Measurements from ENCODE around the gene EMP2. TPM values are rescaled to one million over a fixed set of nuclear protein-coding genes. Genes with fewer than 3 reads are reported as not detected.

EMP2 gene
- total RNA-seq, 1 experiment from 2014 or later = 61.8 TPM

DNA sequence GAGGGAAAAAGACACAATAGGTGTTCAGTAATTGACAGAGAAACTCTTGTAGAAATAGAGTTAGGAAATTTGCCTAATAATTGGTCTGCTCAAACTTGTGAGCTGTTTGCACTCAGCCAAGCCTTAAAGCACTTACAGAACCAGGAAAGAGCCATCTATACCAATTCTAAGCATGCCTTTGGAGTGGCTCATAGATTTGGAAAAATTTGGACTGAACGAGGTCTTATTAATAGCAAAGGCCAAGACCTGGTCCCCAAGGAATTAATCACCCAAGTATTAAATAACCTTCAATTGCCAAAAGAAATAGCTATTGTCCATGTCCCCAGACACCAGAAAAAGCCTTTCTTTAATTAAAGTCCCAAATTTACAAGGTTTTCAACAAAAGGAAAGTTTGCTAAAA lies 90.3 kb downstream of the EMP2 start:
- DNase-seq (ENCODE audit: low read depth) = no peak

DNA sequence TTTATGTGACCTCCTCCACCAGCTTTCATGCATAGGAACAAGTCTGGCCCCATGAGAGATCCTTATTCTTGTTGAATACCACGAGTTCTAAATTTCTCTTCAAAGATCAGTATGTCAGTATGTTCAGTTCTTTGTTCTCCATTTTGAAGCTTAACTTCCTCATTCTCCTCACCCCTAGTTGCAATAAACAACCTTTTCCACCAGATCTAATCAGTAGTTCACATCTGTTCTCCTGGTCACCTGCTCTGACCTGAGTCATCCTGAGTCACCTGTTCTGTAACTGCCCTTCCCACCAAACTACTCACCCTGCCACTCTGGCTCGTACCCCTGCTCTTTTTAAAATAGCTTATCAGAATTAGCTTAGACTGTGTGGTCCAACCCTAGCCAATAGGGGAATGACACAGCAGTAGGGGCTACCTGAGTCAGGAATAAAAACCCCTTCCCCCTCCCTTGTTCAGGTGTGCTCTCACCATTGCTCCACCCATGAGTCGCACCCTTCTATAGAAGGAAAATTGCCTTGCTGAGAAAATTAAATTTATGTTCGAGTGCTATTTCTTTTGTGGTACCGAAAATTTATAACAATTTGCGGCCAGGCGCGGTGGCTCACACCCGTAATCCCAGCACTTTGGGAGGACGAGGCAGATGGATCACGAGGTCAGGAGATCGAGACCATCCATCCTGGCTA lies 94.6 kb downstream of the EMP2 start:
- no peak for DNase-seq (ENCODE audit: low read depth)

DNA sequence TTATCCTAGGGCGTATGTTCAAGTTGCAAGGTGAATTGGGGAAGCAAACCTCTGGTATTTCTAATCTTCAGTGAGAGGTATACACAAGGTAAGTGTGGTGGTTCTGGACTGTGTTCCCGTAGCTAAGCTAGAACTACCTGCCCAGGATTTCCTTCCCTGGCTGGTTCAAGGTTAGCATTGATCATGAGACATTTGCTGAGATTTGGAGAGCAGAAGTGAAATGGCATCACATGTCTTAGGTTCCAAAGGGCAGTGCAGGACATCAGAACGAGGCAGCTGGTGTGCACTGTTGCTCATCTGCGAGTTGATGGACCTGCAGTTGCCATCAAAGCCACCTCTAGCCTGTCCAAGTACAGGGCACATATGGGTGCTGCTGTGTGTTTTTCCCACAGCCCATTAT lies 95.2 kb downstream of the EMP2 start:
- DNase-seq (ENCODE audit: low read depth) = no peak

DNA sequence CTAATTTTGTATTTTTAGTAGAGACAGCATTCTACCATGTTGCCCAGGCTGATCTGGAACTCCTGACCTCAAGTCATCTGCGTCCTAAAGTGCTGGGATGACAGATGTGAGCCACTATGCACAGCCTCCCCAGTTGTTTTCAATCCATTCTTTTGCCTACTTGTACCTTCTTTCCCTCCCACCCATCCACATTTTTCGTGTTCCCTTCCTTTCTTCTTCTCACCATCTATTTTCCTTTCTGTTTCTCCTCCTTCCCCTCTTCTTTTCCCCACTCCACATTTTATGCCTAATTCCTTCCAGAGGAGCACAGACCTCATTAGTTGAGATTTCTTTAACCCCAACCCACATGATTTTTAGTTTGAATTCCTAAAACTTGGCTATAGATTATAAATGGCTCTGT lies 100.2 kb downstream of the EMP2 start:
- DNase-seq (ENCODE audit: low read depth) = no peak

Other genes starting within 250 kb of the EMP2 start
- gene ATF7IP2, start 194.5 kb downstream of the EMP2 start, total RNA-seq (2014; rRNA removed) = 5.9 and 13.6 TPM in 2 replicates
- gene TEKT5, start 114.3 kb upstream of the EMP2 start, total RNA-seq (2014; rRNA removed) = not detected in 2 replicates
- 23.6 and 28.3 TPM in 2 replicates for gene NUBP1, start 163.2 kb upstream of the EMP2 start, total RNA-seq (2014; rRNA removed)
- not detected in 2 replicates for gene TVP23A, start 238.2 kb upstream of the EMP2 start, total RNA-seq (2014; rRNA removed)

Measured in LHCN-M2 (cell line).